HepG2 (cell line): ENCODE results near the gene EPHA10. TPM values are rescaled to one million over a fixed set of nuclear protein-coding genes. Genes with fewer than 3 reads are reported as not detected.
A peak's percentile ranks its signal among the peaks of the same experiment; 100 is the strongest.

ENCODE experiments used
- ATAC-seq: fragments of 200-7000 bp; cut with Tn5 transposase; 3 replicates; pipeline ENCODE4 v1.9.1; 2020; ENCODE audit warnings: mild to moderate bottlenecking, moderate library complexity
- BruUV-seq: library from RNA; stranded (reverse); fragments of 400-500 nt; replicated peaks from 2 replicates; lab custom pipeline; 2021; lab: Mats Ljungman, UMichigan
- CTCF ChIA-PET: fragments of 300-600 bp; formaldehyde crosslinking; extraction: SDS; loops from one replicate; lab custom pipeline; 2021; ENCODE audit warnings: low total read pairs, inconsistent platforms, low intra/inter-chr PET ratio; lab: Yijun Ruan, JAX
- POLR2A ChIA-PET: fragments of 350-600 bp; sonication (Branson Sonifier 250); formaldehyde crosslinking; loops from one replicate; lab custom pipeline; 2020; ENCODE audit warnings: antibody characterized with exemption, inconsistent platforms; lab: Yijun Ruan, JAX
- DNase-seq: peaks from one replicate; pipeline ENCODE4 v3.0.0-alpha.2; 2015; ENCODE audit warnings: low spot score
- FAIRE-seq: peaks from 3 replicates; lab custom pipeline; 2011; peaks lifted over from hg19 to GRCh38; lab: Jason Lieb, UNC
- H2AFZ ChIP-seq: one replicate; pipeline ENCODE4 v1.6.1; 2011; ENCODE audit warnings: low read length, inconsistent platforms
- H3K27ac ChIP-seq: fragments of 300-600 bp; 3 replicates; pipeline ENCODE4 v1.8.0; 2011; ENCODE audit warnings: mixed run types, mild to moderate bottlenecking, mixed read lengths, low read length, inconsistent platforms; ENCODE audit not compliant: insufficient read depth; ENCODE audit errors: extremely low read length
- H3K27me3 ChIP-seq, 2 experiments: fragments of 200-600 bp in 1 of 2; 2 replicates in 1 of 2; 3 replicates in 1 of 2; pipeline versions ENCODE4 v1.6.0 to v1.8.0; 2011; ENCODE audit warnings: low read length in 2 of 2, mild to moderate bottlenecking in 2 of 2, moderate library complexity in 2 of 2, inconsistent platforms in 1 of 2; ENCODE audit not compliant: insufficient read depth in 2 of 2, control insufficient read depth in 1 of 2
- H3K36me3 ChIP-seq, 2 experiments: fragments of 200-600 bp in 1 of 2; replicated peaks in 1 of 2; 2 replicates in 1 of 2; 3 replicates in 1 of 2; pipeline versions ENCODE4 v1.5.1 to v1.8.0; 2011; ENCODE audit warnings: low read length in 2 of 2, inconsistent platforms in 1 of 2; ENCODE audit not compliant: insufficient read depth in 2 of 2, control insufficient read depth in 1 of 2
- H3K4me1 ChIP-seq: 2 replicates; pipeline ENCODE4 v1.5.1; 2012; ENCODE audit warnings: low read length, inconsistent platforms; ENCODE audit not compliant: insufficient read depth
- H3K4me2 ChIP-seq: 2 replicates; pipeline ENCODE4 v1.6.0; 2011; ENCODE audit warnings: low read depth, low read length, inconsistent platforms
- H3K4me3 ChIP-seq, 3 experiments: fragments of 200-600 bp in 1 of 3; sonication (generic), shearing (Covaris generic) in 1 of 3; replicated peaks in 1 of 3; 2 replicates each; pipeline ENCODE4 v1.5.1; 2011 to 2016; ENCODE audit warnings: low read length in 3 of 3, inconsistent platforms in 2 of 3, low read depth in 2 of 3, mild to moderate bottlenecking in 2 of 3, control low read depth in 1 of 3, mixed read lengths in 1 of 3; ENCODE audit not compliant: insufficient read depth in 1 of 3
- H3K79me2 ChIP-seq: one replicate; pipeline ENCODE4 v1.6.1; 2011; ENCODE audit warnings: low read length, inconsistent platforms; ENCODE audit not compliant: insufficient read depth
- H3K9ac ChIP-seq: 2 replicates; pipeline ENCODE4 v1.6.0; 2011; ENCODE audit warnings: mild to moderate bottlenecking, low read depth, low read length, inconsistent platforms; ENCODE audit not compliant: insufficient read depth
- H3K9me3 ChIP-seq: 2 replicates; pipeline ENCODE4 v1.5.1; 2012; ENCODE audit warnings: mild to moderate bottlenecking, low read length
- H4K20me1 ChIP-seq: 2 replicates; pipeline ENCODE4 v1.6.0; 2011; ENCODE audit warnings: inconsistent platforms, mild to moderate bottlenecking, low read length, moderate library complexity; ENCODE audit not compliant: insufficient read depth
- FOXJ3 ChIP-seq: sonication (generic); formaldehyde crosslinking; IDR thresholded peaks from 2 replicates; pipeline ENCODE4 v1.4.0; 2020; ENCODE audit warnings: missing genetic modification reagents, mild to moderate bottlenecking, borderline replicate concordance
- RBM22 ChIP-seq: fragments of 200-400 bp; formaldehyde crosslinking; optimal IDR thresholded peaks from 2 replicates; pipeline ENCODE3; 2017; ENCODE audit warnings: mild to moderate bottlenecking, low read length, moderate library complexity
- TCF7 ChIP-seq: sonication (generic); IDR thresholded peaks from 2 replicates; pipeline ENCODE4 v1.6.1; 2016; ENCODE audit warnings: antibody characterized with exemption, low read depth
- ZNF24 ChIP-seq: fragments of 450-650 bp; IDR thresholded peaks from 2 replicates; pipeline ENCODE4 v1.6.1; 2017; ENCODE audit warnings: antibody characterized with exemption, mild to moderate bottlenecking
- ZNF546 ChIP-seq: sonication (generic); formaldehyde crosslinking; conservative IDR thresholded peaks from 2 replicates; pipeline ENCODE4 v1.8.1; 2023; ENCODE audit warnings: mild to moderate bottlenecking, missing genetic modification reagents
- WGBS: methylation state at CpG from one replicate; pipeline ENCODE4 v1.1.6; 2017; ENCODE audit warnings: low lambda C conversion rate; 5-methylcytosine and 5-hydroxymethylcytosine counted together
- in situ Hi-C: cut with HindIII; loops from 2 replicates; pipeline ENCODE4 v1.10.0; 2017; ENCODE audit warnings: low pct_unique_long_range_greater_than_20kb; ENCODE audit not compliant: extremely low pct_ligation_motif_present
- intact Hi-C: fragments of 100-400 bp; cut with micrococcal nuclease; formaldehyde crosslinking; loops from one replicate; pipeline ENCODE4 v1.10.0; 2022; ENCODE audit not compliant: unreplicated experiment
- polyA plus RNA-seq, 8 experiments: library from polyadenylated mRNA; depleted of rRNA in 3 of 8; stranded (reverse) in 7 of 8; unstranded in 1 of 8; fragments of >200 nt; fragmentation: Illumina TruSeq in 4 of 8; extraction: Trizol in 4 of 8; gene quantifications; 2 replicates each; pipeline versions ENCODE4 v1.2.1 to v1.2.3, GENCODE V29; 2011 to 2016; ENCODE audit warnings: low read depth in 4 of 8, missing spikeins in 1 of 8, mixed read lengths in 1 of 8; ENCODE audit not compliant: insufficient read depth in 1 of 8
- total RNA-seq, 5 experiments: library from RNA; depleted of rRNA; stranded (reverse); fragments of >200 nt; fragmentation: Illumina TruSeq; extraction: Trizol; gene quantifications; 2 replicates each; pipeline ENCODE4 v1.2.3, GENCODE V29; 2016; ENCODE audit warnings: low read depth in 1 of 5
- TF ChIP-seq, protein P1 (sequence below): sonication (generic); formaldehyde crosslinking; IDR thresholded peaks from 2 replicates; pipeline ENCODE4 v1.4.0; 2020; ENCODE audit warnings: mild to moderate bottlenecking, missing genetic modification reagents, borderline replicate concordance

EPHA10 gene
- total and polyA plus RNA-seq, 2 of the 13 experiments (the other 11 are each of a cell fraction or from before 2014, with no cell fraction given) = 0.11 to 0.58 TPM

DNA sequence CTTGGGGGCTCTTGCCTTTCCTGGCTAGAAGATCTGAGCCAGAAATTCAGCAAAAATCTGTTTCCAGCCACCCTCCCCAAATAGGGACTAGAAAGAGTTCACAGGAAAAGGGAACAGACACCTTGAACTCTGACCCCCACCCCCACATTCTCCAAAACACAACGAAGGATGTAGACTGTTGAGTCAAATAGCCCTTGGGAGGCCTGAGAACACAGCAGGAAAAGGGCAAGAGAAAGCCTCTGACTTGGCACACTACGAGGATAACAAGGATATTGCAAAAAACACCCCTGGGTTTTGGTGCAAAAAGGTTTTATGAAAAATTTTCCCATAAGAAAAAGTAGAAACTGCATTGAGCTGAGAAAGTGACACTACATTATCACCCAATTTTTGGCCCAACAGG is 45.0 kb upstream of the EPHA10 start:
- Histone ChIP-seq H3K9me3 (no peaks in the 10 kb centered on the region), H3K27me3 (no peaks in the 10 kb centered on the region; a peak in 1 of 5 replicates), H4K20me1 (peaks cover 5% of the 10 kb centered on the region; the same call in 1 of the 2 replicates), H2AFZ (no peak overlapping the region), H3K27ac (no peak overlapping the region), H3K79me2 (peaks cover 17% of the 10 kb centered on the region), H3K4me1 (peaks cover 42% of the 10 kb centered on the region), H3K9ac (no peak overlapping the region), H3K36me3 (peaks cover 2 to 27% of the 10 kb centered on the region in 2 experiments; a peak in 4 of 5 replicates), H3K4me3 (no peak overlapping the region), H3K4me2 (no peak overlapping the region)
- DNase-seq (no peak), ATAC-seq (no peak), FAIRE-seq (no peak)
- POLR2A ChIA-PET = no interaction called here
- 51% methylated on average over 2 of the region's 2 CpGs for WGBS
- BruUV-seq = no TSS peak
- intact Hi-C loops = no loop called here
- TF ChIP-seq TCF7 (no peak), FOXJ3 (CRISPR knock-in tag) (no peak), RBM22 (peak; percentile 37), ZNF24 (no peak), ZNF546 (CRISPR knock-in tag) (no peak)
- TF ChIP-seq, protein P1, sequence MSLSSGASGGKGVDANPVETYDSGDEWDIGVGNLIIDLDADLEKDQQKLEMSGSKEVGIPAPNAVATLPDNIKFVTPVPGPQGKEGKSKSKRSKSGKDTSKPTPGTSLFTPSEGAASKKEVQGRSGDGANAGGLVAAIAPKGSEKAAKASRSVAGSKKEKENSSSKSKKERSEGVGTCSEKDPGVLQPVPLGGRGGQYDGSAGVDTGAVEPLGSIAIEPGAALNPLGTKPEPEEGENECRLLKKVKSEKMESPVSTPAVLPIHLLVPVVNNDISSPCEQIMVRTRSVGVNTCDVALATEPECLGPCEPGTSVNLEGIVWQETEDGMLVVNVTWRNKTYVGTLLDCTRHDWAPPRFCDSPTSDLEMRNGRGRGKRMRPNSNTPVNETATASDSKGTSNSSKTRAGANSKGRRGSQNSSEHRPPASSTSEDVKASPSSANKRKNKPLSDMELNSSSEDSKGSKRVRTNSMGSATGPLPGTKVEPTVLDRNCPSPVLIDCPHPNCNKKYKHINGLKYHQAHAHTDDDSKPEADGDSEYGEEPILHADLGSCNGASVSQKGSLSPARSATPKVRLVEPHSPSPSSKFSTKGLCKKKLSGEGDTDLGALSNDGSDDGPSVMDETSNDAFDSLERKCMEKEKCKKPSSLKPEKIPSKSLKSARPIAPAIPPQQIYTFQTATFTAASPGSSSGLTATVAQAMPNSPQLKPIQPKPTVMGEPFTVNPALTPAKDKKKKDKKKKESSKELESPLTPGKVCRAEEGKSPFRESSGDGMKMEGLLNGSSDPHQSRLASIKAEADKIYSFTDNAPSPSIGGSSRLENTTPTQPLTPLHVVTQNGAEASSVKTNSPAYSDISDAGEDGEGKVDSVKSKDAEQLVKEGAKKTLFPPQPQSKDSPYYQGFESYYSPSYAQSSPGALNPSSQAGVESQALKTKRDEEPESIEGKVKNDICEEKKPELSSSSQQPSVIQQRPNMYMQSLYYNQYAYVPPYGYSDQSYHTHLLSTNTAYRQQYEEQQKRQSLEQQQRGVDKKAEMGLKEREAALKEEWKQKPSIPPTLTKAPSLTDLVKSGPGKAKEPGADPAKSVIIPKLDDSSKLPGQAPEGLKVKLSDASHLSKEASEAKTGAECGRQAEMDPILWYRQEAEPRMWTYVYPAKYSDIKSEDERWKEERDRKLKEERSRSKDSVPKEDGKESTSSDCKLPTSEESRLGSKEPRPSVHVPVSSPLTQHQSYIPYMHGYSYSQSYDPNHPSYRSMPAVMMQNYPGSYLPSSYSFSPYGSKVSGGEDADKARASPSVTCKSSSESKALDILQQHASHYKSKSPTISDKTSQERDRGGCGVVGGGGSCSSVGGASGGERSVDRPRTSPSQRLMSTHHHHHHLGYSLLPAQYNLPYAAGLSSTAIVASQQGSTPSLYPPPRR (CRISPR knock-in tag) = no peak
- CTCF ChIA-PET = no interaction called here
- in situ Hi-C loops = loop anchor here (5.0 kb wide), 1 partner anchor 47 kb away; the partner anchor contains the start of gene MTF1
